Smooth muscle cell (in vitro differentiated cells): ENCODE data around the gene PCARE. TPM values are rescaled to one million over a fixed set of nuclear protein-coding genes. Genes with fewer than 3 reads are reported as not detected.

Experiments
- DNase-seq: peaks from one replicate; lab custom pipeline; 2025; ENCODE audit not compliant: unreplicated experiment; lab: John Stamatoyannopoulos, UW
- H2AFZ ChIP-seq: fragments of 200-600 bp; sonication (generic); 2 replicates; pipeline ENCODE4 v1.6.0; 2016; ENCODE audit warnings: antibody characterized with exemption, low read depth, mild to moderate bottlenecking
- H3F3A ChIP-seq: fragments of 200-600 bp; sonication (generic); 2 replicates; pipeline ENCODE4 v1.6.0; 2017; ENCODE audit warnings: antibody characterized with exemption, low read depth
- H3K27ac ChIP-seq: fragments of 200-600 bp; sonication (generic); 2 replicates; pipeline ENCODE4 v1.5.1; 2016; ENCODE audit warnings: low read depth, mild to moderate bottlenecking
- H3K27me3 ChIP-seq: fragments of 200-600 bp; sonication (generic); 2 replicates; pipeline ENCODE4 v1.6.1; 2016; ENCODE audit warnings: low read depth, mild to moderate bottlenecking
- H3K36me3 ChIP-seq: fragments of 200-600 bp; sonication (generic); 2 replicates; pipeline ENCODE4 v1.5.1; 2016; ENCODE audit warnings: low read depth
- H3K4me1 ChIP-seq: fragments of 200-600 bp; sonication (generic); 2 replicates; pipeline ENCODE4 v1.5.1; 2016; ENCODE audit warnings: low read depth
- H3K4me2 ChIP-seq: fragments of 200-600 bp; sonication (generic); 2 replicates; pipeline ENCODE4 v1.6.0; 2016; ENCODE audit warnings: mild to moderate bottlenecking
- H3K4me3 ChIP-seq: fragments of 200-600 bp; sonication (generic); 2 replicates; pipeline ENCODE4 v1.5.1; 2016; ENCODE audit warnings: mild to moderate bottlenecking
- H3K79me2 ChIP-seq: fragments of 200-600 bp; sonication (generic); 2 replicates; pipeline ENCODE4 v1.6.0; 2016; ENCODE audit warnings: low read depth, mild to moderate bottlenecking
- H3K9ac ChIP-seq: fragments of 200-600 bp; sonication (generic); 2 replicates; pipeline ENCODE4 v1.6.0; 2016; ENCODE audit warnings: low read depth
- H3K9me3 ChIP-seq: fragments of 200-600 bp; sonication (generic); replicated peaks from 2 replicates; pipeline ENCODE4 v1.5.1; 2016; ENCODE audit warnings: low read depth
- H4K20me1 ChIP-seq: fragments of 200-600 bp; sonication (generic); 2 replicates; pipeline ENCODE4 v1.6.0; 2016; ENCODE audit warnings: low read depth
- CTCF ChIP-seq: fragments of 200-600 bp; sonication (generic); IDR thresholded peaks from 2 replicates; pipeline ENCODE4 v1.5.1; 2017; ENCODE audit warnings: borderline replicate concordance, mild to moderate bottlenecking, antibody characterized with exemption; ENCODE audit not compliant: insufficient read depth, poor library complexity, severe bottlenecking
- WGBS: methylation state at CpG from one replicate; pipeline ENCODE4 v1.1.7; 2016; ENCODE audit warnings: low lambda C conversion rate; 5-methylcytosine and 5-hydroxymethylcytosine counted together
- polyA plus RNA-seq: library from polyadenylated mRNA; unstranded; fragments of >200 nt; fragmentation: Nextera tagmentation; extraction: Ambion mirVana; gene quantifications from 2 replicates; pipeline ENCODE4 v1.2.1, GENCODE V29; 2016
- total RNA-seq: library from RNA; depleted of rRNA; stranded (reverse); fragments of >200 nt; gene quantifications from 2 replicates; pipeline ENCODE4 v1.2.3, GENCODE V29; 2014

The PCARE gene
- total and polyA plus RNA-seq, 2 experiments from 2014 or later: not detected

GRCh38 chr2:29114586-29114945 lies 40.2 kb upstream of the PCARE start:
- Histone ChIP-seq H2AFZ (no peak overlapping the region), H3K9me3 (no peaks in the 10 kb centered on the region), H3K27ac (peak overlapping the region; percentile 87), H3K4me3 (peak overlapping the region; percentile 59), H3K4me2 (peak overlapping the region; percentile 93), H3K9ac (peak overlapping the region; percentile 79), H3K79me2 (peaks cover 31% of the 10 kb centered on the region), H3K27me3 (no peaks in the 10 kb centered on the region), H3K4me1 (peaks cover 9% of the 10 kb centered on the region), H3F3A (peaks cover 26% of the 10 kb centered on the region), H4K20me1 (no peaks in the 10 kb centered on the region), H3K36me3 (no peaks in the 10 kb centered on the region)
- no peak for DNase-seq
- no peak for TF ChIP-seq CTCF
- WGBS: 62% methylated on average over 10 of the region's 10 CpGs

- no peak for DNase-seq
- WGBS: 28% methylated on average over 4 of the region's 4 CpGs
- no peak overlapping the region for H2AFZ ChIP-seq
These were observed 39.6 kb upstream of the PCARE start for GRCh38 chr2:29113891-29114321.

GRCh38 chr2:29113027-29113686 lies 38.8 kb upstream of the PCARE start:
- peaks cover 14% of the 10 kb centered on the region for H3K4me1 ChIP-seq
- H3K4me2 ChIP-seq: no peak overlapping the region
- DNase-seq: no peak
- H4K20me1 ChIP-seq: no peaks in the 10 kb centered on the region
- H3K79me2 ChIP-seq: peaks cover 18% of the 10 kb centered on the region
- peak overlapping the region; percentile 50 for H3K9ac ChIP-seq
- no peak for TF ChIP-seq CTCF
- no peaks in the 10 kb centered on the region for H3K27me3 ChIP-seq
- H3F3A ChIP-seq: peaks cover 26% of the 10 kb centered on the region
- no peaks in the 10 kb centered on the region for H3K9me3 ChIP-seq
- H3K4me3 ChIP-seq: no peak overlapping the region
- 50% methylated on average over 5 of the region's 5 CpGs for WGBS
- no peaks in the 10 kb centered on the region for H3K36me3 ChIP-seq
- H3K27ac ChIP-seq: peak overlapping the region; percentile 87
- H2AFZ ChIP-seq: no peak overlapping the region

More at GRCh38 chr2:29113891-29114321, 39.6 kb upstream of the PCARE start:
- Histone ChIP-seq H3K4me3 (no peak overlapping the region), H3K27ac (peak overlapping the region; percentile 87), H3K27me3 (no peaks in the 10 kb centered on the region), H3K4me1 (peaks cover 9% of the 10 kb centered on the region), H3K79me2 (peaks cover 24% of the 10 kb centered on the region), H3F3A (peaks cover 26% of the 10 kb centered on the region), H3K9ac (peak overlapping the region; percentile 63), H3K4me2 (peak overlapping the region; percentile 93), H4K20me1 (no peaks in the 10 kb centered on the region), H3K36me3 (no peaks in the 10 kb centered on the region), H3K9me3 (no peaks in the 10 kb centered on the region)
- no peak for TF ChIP-seq CTCF

- H3K4me2 ChIP-seq: no peak overlapping the region
- peak overlapping the region; percentile 50 for H3K9ac ChIP-seq
- H4K20me1 ChIP-seq: no peaks in the 10 kb centered on the region
- H3K27me3 ChIP-seq: no peaks in the 10 kb centered on the region
- no peak for DNase-seq
- H3K79me2 ChIP-seq: peaks cover 11% of the 10 kb centered on the region
- no peaks in the 10 kb centered on the region for H3K9me3 ChIP-seq
- peak overlapping the region; percentile 87 for H3K27ac ChIP-seq
- no peaks in the 10 kb centered on the region for H3K36me3 ChIP-seq
- TF ChIP-seq CTCF: no peak
- no peak overlapping the region for H3K4me3 ChIP-seq
- H3F3A ChIP-seq: peaks cover 32% of the 10 kb centered on the region
- H3K4me1 ChIP-seq: peaks cover 14% of the 10 kb centered on the region
- H2AFZ ChIP-seq: no peak overlapping the region
These were observed 38.1 kb upstream of the PCARE start for GRCh38 chr2:29112379-29112778.
